NT2/D1 (cell line): ENCODE results near the gene OR1D5.

Experiments used
- DNase-seq: peaks from one replicate; pipeline ENCODE4 v3.0.0-alpha.2; 2011; ENCODE audit warnings: low read depth, low spot score
- H3K27me3 ChIP-seq: 2 replicates; pipeline ENCODE4 v1.6.0; 2011; ENCODE audit warnings: mild to moderate bottlenecking; ENCODE audit not compliant: insufficient read length, insufficient read depth
- H3K36me3 ChIP-seq: 2 replicates; pipeline ENCODE4 v1.6.1; 2011; ENCODE audit warnings: mild to moderate bottlenecking, low read length, mixed read lengths; ENCODE audit not compliant: insufficient read depth, insufficient read length
- H3K4me1 ChIP-seq: 2 replicates; pipeline ENCODE4 v1.5.1; 2011; ENCODE audit not compliant: insufficient read depth, insufficient read length
- H3K4me3 ChIP-seq: 2 replicates; pipeline ENCODE4 v1.5.1; 2011; ENCODE audit warnings: low read depth; ENCODE audit not compliant: insufficient read length
- H3K9ac ChIP-seq: 2 replicates; pipeline ENCODE4 v1.6.0; 2011; ENCODE audit warnings: low read depth; ENCODE audit not compliant: insufficient read length
- H3K9me3 ChIP-seq: 2 replicates; pipeline ENCODE4 v1.5.1; 2011; ENCODE audit warnings: mild to moderate bottlenecking, low read length; ENCODE audit not compliant: insufficient read depth
- SUZ12 ChIP-seq: IDR thresholded peaks from 2 replicates; pipeline ENCODE4 v1.6.1; 2011; ENCODE audit not compliant: insufficient read length, insufficient read depth; ENCODE audit errors: extremely low read depth
- YY1 ChIP-seq: IDR thresholded peaks from 2 replicates; pipeline ENCODE4 v1.6.1; 2011; ENCODE audit not compliant: insufficient read length, insufficient read depth
- ZNF274 ChIP-seq: IDR thresholded peaks from 2 replicates; pipeline ENCODE4 v1.6.1; 2011; ENCODE audit warnings: mild to moderate bottlenecking, low read depth, low read length

The OR1D5 gene

DNA sequence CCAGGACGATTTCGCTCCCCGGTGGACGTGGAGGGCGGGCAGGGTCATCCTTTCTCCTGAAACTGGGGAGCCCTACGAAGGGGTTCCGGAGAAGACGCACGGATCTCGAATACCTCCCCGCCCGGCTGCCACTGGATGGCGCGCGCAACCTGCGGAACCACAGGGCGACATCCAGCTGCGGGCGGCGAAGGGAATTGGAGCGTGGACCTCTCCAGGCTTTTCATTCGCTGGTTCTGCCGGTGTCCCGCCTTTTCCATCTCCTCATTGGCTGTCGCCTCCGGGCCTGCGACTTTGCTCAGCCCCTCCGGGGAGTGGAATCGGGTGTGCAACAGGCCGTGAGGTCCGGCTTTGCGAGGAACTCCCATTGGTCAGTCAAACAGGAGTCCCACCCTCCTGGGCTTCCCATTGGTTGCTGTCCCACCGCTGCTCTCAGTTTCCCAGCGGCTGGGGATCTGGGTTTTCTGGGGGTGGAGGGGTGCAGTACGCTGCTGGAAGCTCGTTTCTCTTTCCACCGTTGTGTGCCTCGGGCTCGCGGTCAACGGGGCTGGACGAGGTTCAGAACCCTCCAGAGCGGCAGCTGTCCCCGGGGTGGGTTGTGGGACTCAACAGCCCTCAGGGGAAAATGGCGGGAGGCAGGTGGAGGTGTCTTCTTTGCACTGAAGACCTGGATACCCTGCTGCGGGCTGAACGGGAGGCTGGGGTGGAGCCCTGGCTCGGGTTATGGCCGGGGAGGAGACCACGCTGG lies 14.5 kb downstream of the OR1D5 start:
- H3K4me3 ChIP-seq, result peak overlapping the region; percentile 78
- DNase-seq, result peak; percentile 94
- no peaks in the 10 kb centered on the region for H3K27me3 ChIP-seq
- no peaks in the 10 kb centered on the region for H3K4me1 ChIP-seq
- H3K36me3 ChIP-seq, result no peaks in the 10 kb centered on the region
- TF ChIP-seq ZNF274, result no peak
- peak; percentile 21 for TF ChIP-seq YY1
- H3K9ac ChIP-seq, result peak overlapping the region; percentile 80
- H3K9me3 ChIP-seq, result no peaks in the 10 kb centered on the region; the same call in 1 of the 2 replicates

DNA sequence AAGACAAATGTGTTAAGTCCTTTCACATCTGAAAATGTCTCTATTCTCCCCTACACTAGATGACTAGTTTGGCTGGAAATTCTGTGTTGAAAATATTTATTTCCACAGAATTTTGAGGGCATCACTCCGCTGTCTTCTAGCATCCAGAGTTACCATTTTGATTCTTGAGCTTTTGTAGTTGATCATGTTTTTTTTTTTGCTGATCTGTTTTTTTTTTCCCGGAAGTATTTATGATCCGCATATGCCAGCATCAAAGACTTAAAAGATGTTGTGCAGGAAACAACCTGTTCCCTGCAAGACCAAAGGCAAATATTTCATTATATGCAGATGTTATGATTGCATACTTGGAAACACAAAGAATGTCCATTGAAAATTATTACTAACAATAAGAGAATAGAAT lies 16.7 kb downstream of the OR1D5 start:
- TF ChIP-seq SUZ12, result no peak
- TF ChIP-seq ZNF274, result no peak
- no peak for TF ChIP-seq YY1
- Histone ChIP-seq H3K9ac (no peak overlapping the region), H3K4me3 (no peak overlapping the region), H3K4me1 (no peaks in the 10 kb centered on the region), H3K36me3 (no peaks in the 10 kb centered on the region), H3K9me3 (peaks cover 10% of the 10 kb centered on the region; the same call in 1 of the 2 replicates), H3K27me3 (no peaks in the 10 kb centered on the region)
- DNase-seq, result no peak

DNA sequence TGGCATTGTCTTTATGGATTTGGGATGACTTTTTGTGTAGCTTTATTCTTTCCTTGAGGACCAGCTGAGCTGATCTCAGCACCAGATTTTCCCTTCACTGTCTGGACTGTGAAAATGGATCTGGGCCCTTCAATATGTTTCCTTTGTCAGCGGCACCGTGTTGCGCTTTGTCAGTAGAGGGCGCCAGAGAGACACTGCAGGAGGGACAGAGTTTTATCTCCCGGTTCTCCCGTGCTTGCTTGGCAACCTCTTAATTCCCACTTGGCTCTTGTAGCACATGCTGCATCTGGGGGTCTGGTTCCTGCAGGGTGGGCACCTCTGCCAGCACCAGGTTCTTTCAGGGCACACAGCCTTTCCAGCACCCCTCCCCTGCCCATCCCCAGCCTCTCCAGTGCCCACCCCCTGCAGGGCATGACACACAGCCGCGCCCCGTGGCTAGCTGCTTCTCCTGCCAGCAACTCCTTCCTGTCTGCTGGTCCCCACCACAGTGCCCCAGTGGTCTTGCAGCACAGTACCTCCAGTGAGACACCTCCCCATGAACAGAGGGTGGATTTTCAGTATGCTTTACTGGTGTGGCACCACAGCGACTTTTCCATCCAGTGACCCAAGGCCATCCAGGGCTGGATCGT lies 19.6 kb downstream of the OR1D5 start:
- H3K9me3 ChIP-seq, result peaks cover 10% of the 10 kb centered on the region; the same call in 1 of the 2 replicates
- no peaks in the 10 kb centered on the region for H3K36me3 ChIP-seq
- no peak overlapping the region for H3K9ac ChIP-seq
- H3K4me1 ChIP-seq, result no peaks in the 10 kb centered on the region
- H3K4me3 ChIP-seq, result no peak overlapping the region
- TF ChIP-seq SUZ12, result no peak
- no peak for TF ChIP-seq ZNF274
- TF ChIP-seq YY1, result no peak
- peak; percentile 49 for DNase-seq
- no peaks in the 10 kb centered on the region for H3K27me3 ChIP-seq

DNA sequence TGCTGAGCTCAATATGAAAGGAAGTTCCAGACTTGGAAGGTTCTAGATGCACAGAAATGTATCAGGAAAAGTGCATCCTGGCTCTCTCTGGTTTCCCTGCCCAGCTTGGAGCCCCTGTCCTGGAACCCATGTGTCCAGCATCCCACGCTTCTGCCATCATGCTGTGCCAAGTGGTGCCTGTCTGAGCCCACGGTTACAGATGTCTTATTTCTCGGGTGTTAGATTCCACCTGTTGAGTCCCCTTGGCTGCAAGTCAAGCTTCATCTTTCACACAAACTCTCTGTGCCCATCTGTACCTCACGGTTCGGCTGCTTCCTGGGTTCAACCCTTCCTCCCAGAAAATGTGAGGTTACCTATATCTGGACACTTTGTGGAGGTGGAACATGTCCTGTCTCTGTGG lies 22.5 kb downstream of the OR1D5 start:
- Histone ChIP-seq H3K9ac (no peak overlapping the region), H3K9me3 (peaks cover 10% of the 10 kb centered on the region; the same call in 1 of the 2 replicates), H3K4me1 (no peaks in the 10 kb centered on the region), H3K27me3 (no peaks in the 10 kb centered on the region), H3K36me3 (no peaks in the 10 kb centered on the region), H3K4me3 (no peak overlapping the region)
- TF ChIP-seq SUZ12, result no peak
- no peak for TF ChIP-seq ZNF274
- DNase-seq, result no peak

DNA sequence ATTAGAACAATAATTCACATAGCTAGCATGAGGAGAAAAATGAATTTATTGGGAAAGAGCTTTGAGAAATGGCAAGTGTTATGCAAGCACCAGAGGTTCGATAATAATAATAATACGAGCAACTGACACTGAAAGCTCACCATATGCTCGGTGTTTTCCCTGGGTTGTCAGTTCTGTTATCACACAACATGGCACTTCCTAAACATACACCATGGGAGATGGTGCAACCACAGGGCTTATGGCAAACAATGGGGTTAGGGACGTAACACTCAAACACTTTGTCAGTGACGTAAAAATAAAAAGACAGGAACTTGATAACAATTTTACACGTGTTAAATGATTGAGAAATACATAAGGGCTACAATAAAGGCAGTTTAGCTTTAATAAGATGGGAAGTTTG lies 23.7 kb downstream of the OR1D5 start:
- no peaks in the 10 kb centered on the region for H3K27me3 ChIP-seq
- no peak overlapping the region for H3K4me3 ChIP-seq

DNA sequence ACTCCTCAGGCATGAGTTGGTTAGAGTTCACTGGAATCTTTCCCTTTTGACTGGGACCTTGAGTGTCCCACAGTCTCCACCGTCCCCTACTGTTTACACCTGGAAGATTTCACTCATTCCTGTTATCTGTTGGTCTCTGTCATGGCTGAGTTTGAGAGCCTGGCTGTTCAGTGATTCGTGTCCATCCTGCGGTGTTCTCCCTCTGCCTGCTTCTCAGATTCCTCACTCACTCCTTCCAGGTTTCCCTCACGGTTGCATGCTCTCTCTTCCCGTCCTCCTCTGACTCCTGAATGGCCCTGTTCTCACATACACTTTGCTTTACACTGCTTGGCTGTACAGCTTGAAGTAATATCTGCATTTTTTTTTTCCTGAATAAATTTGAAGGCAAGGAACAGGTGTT lies 24.5 kb downstream of the OR1D5 start:
- Histone ChIP-seq H3K9me3 (peaks cover 10% of the 10 kb centered on the region; the same call in 1 of the 2 replicates), H3K27me3 (no peaks in the 10 kb centered on the region), H3K4me1 (no peaks in the 10 kb centered on the region), H3K9ac (no peak overlapping the region), H3K36me3 (peaks cover 10% of the 10 kb centered on the region), H3K4me3 (no peak overlapping the region)
- no peak for DNase-seq
- TF ChIP-seq YY1 (no peak), ZNF274 (no peak), SUZ12 (no peak)

More for the DNA sequence above, 23.7 kb downstream of the OR1D5 start:
- peaks cover 4% of the 10 kb centered on the region for H3K36me3 ChIP-seq
- DNase-seq, result no peak
- H3K9me3 ChIP-seq, result peaks cover 10% of the 10 kb centered on the region; the same call in 1 of the 2 replicates
- H3K9ac ChIP-seq, result no peak overlapping the region
- TF ChIP-seq ZNF274 (no peak), SUZ12 (no peak), YY1 (no peak)
- no peaks in the 10 kb centered on the region for H3K4me1 ChIP-seq

DNA sequence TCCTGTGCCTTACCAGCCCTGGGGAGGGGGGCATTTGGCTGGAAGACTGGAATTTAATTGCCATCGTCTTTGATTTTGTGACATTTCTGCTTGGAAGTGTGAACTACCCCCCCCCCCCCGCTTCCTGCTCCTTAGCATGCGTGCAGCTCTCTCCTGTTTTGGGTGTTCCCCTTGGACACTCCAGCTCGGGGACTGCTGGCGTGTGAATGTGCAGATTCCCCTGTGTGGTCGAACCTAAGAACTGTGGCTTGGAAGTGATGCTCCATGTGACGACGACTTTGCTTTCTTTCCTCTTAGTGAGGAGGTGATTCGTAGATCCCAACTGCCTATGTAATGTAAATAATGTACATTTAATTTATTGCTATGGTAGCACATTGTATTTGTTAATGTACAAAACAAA lies 26.1 kb downstream of the OR1D5 start:
- Histone ChIP-seq H3K4me3 (no peak overlapping the region), H3K27me3 (no peaks in the 10 kb centered on the region), H3K9ac (no peak overlapping the region), H3K4me1 (no peaks in the 10 kb centered on the region), H3K36me3 (peaks cover 15% of the 10 kb centered on the region), H3K9me3 (no peaks in the 10 kb centered on the region)
- TF ChIP-seq SUZ12 (no peak), YY1 (no peak), ZNF274 (no peak)
- DNase-seq, result no peak
